Vagina (tissue), 2 donors: ENCODE measurements around the gene TGM5. TPM values are rescaled to one million over a fixed set of nuclear protein-coding genes. Genes with fewer than 3 reads are reported as not detected.
"Not testable (repeated sequence)": the region's sequence is repeated elsewhere in the genome, so short reads cannot be mapped to it uniquely, and the experiment has no call there.

Experiments
- DNase-seq, 2 donors: peaks; one replicate each; pipeline ENCODE4 v3.0.0-alpha.2; 2017; ENCODE audit errors: extremely low spot score in 2 of 2
- H3K27ac ChIP-seq: fragments of 200-600 bp; sonication (generic); one replicate; pipeline ENCODE4 v1.5.1; 2019
- H3K27me3 ChIP-seq: fragments of 200-600 bp; sonication (generic); one replicate; pipeline ENCODE4 v1.5.1; 2019
- H3K36me3 ChIP-seq, 2 donors: fragments of 200-600 bp; sonication (generic); one replicate each; pipeline ENCODE4 v1.5.1; 2017 to 2019
- H3K4me1 ChIP-seq: fragments of 200-600 bp; sonication (generic); one replicate; pipeline ENCODE4 v1.5.1; 2019
- H3K4me3 ChIP-seq, 2 donors: fragments of 200-600 bp; sonication (generic); 1 replicate in 1 of 2; 2 replicates in 1 of 2; pipeline ENCODE4 v1.5.1; 2016 to 2019
- H3K9me3 ChIP-seq: fragments of 200-600 bp; sonication (generic); one replicate; pipeline ENCODE4 v1.5.1; 2019
- CTCF ChIP-seq, 3 experiments: fragments of 450-650 bp in 2 of 3; fragments of 200-600 bp in 1 of 3; sonication (generic) in 1 of 3; IDR thresholded peaks; one replicate each; pipeline ENCODE4 v1.5.1; 2017 to 2019; ENCODE audit warnings: antibody characterized with exemption in 3 of 3, mild to moderate bottlenecking in 2 of 3, moderate library complexity in 2 of 3
- POLR2A ChIP-seq, 2 donors: fragments of 450-650 bp; IDR thresholded peaks; one replicate each; pipeline ENCODE4 v1.6.1; 2017; ENCODE audit warnings: antibody characterized with exemption in 2 of 2, mild to moderate bottlenecking in 2 of 2, moderate library complexity in 2 of 2
- POLR2AphosphoS5 ChIP-seq, 2 donors: sonication (generic); formaldehyde crosslinking; IDR thresholded peaks; one replicate each; pipeline ENCODE4 v1.9.0; 2017; ENCODE audit warnings: antibody characterized with exemption in 2 of 2, mild to moderate bottlenecking in 2 of 2, low read depth in 1 of 2; ENCODE audit not compliant: insufficient read depth in 1 of 2
- intact Hi-C: fragments of 100-400 bp; cut with DNase I; formaldehyde crosslinking; loops from one replicate; pipeline ENCODE4 v1.15.1; 2023
- total RNA-seq: library from RNA; depleted of rRNA; stranded (reverse); fragments of >200 nt; gene quantifications from one replicate; pipeline ENCODE4 v1.2.3, GENCODE V29; 2016

TGM5 gene
- total RNA-seq, 1 donor from 2014 or later: 8.3 TPM

GRCh38 chr15:43299411-43299810 lies 32.7 kb upstream of the TGM5 start:
- Histone ChIP-seq H3K9me3 (no peaks in the 10 kb centered on the region), H3K27me3 (no peaks in the 10 kb centered on the region)
- intact Hi-C loops: no loop called here

GRCh38 chr15:43294091-43294706 lies 27.5 kb upstream of the TGM5 start:
- no peak for DNase-seq
- H3K36me3 ChIP-seq: no peaks in the 10 kb centered on the region
- H3K4me1 ChIP-seq: peaks cover 5% of the 10 kb centered on the region
- H3K9me3 ChIP-seq: no peaks in the 10 kb centered on the region
- no peak overlapping the region for H3K4me3 ChIP-seq
- no peak for TF ChIP-seq POLR2AphosphoS5 (IDR thresholded peaks at IDR 0.05; ENCODE audit: insufficient read depth in 1 of 2, low read depth in 1 of 2)
- TF ChIP-seq CTCF (IDR thresholded peaks at IDR 0.05): no peak
- no peak for TF ChIP-seq POLR2A (IDR thresholded peaks at IDR 0.05)
- intact Hi-C loops: no loop called here
- no peak overlapping the region for H3K27ac ChIP-seq
- H3K27me3 ChIP-seq: no peaks in the 10 kb centered on the region

More at GRCh38 chr15:43299411-43299810, 32.7 kb upstream of the TGM5 start:
- Histone ChIP-seq H3K36me3 (no peaks in the 10 kb centered on the region), H3K4me1 (no peaks in the 10 kb centered on the region), H3K27ac (no peak overlapping the region), H3K4me3 (no peak overlapping the region)
- no peak for DNase-seq
- TF ChIP-seq POLR2AphosphoS5 (IDR thresholded peaks at IDR 0.05; ENCODE audit: insufficient read depth in 1 of 2, low read depth in 1 of 2) (no peak), CTCF (IDR thresholded peaks at IDR 0.05) (no peak), POLR2A (IDR thresholded peaks at IDR 0.05) (no peak)

- peaks cover 5% of the 10 kb centered on the region for H3K4me1 ChIP-seq
- TF ChIP-seq CTCF (IDR thresholded peaks at IDR 0.05) (no peak), POLR2A (IDR thresholded peaks at IDR 0.05) (no peak), POLR2AphosphoS5 (IDR thresholded peaks at IDR 0.05; ENCODE audit: insufficient read depth in 1 of 2, low read depth in 1 of 2) (no peak)
- H3K27ac ChIP-seq: no peak overlapping the region
- no peaks in the 10 kb centered on the region for H3K27me3 ChIP-seq
- H3K9me3 ChIP-seq: no peaks in the 10 kb centered on the region
- intact Hi-C loops: loop anchor here (2.0 kb wide), 1 partner anchor 15 kb away; no protein-coding TSS in a partner anchor
- H3K4me3 ChIP-seq: no peak overlapping the region
- DNase-seq: no peak
- H3K36me3 ChIP-seq: no peaks in the 10 kb centered on the region
Observed at GRCh38 chr15:43293432-43293831, 26.7 kb upstream of the TGM5 start.

- intact Hi-C loops: loop anchor here (2.0 kb wide), 1 partner anchor 16 kb away; no protein-coding TSS in a partner anchor
- H3K27me3 ChIP-seq: no peaks in the 10 kb centered on the region
Observed at GRCh38 chr15:43292375-43293078, 25.8 kb upstream of the TGM5 start.

GRCh38 chr15:43289656-43290055 lies 22.9 kb upstream of the TGM5 start:
- not testable (repeated sequence) for H3K27ac ChIP-seq, H3K36me3 ChIP-seq, DNase-seq, H3K4me3 ChIP-seq, H3K27me3 ChIP-seq, H3K9me3 ChIP-seq, H3K4me1 ChIP-seq
- intact Hi-C loops: loop anchor here (5.0 kb wide), 2 partner anchors 62 to 377 kb away; no protein-coding TSS in a partner anchor

More at GRCh38 chr15:43292375-43293078, 25.8 kb upstream of the TGM5 start:
- no peak for DNase-seq
- Histone ChIP-seq H3K36me3 (no peaks in the 10 kb centered on the region), H3K4me1 (peaks cover 5% of the 10 kb centered on the region), H3K27ac (no peak overlapping the region), H3K4me3 (no peak overlapping the region), H3K9me3 (no peaks in the 10 kb centered on the region)
- TF ChIP-seq POLR2A (IDR thresholded peaks at IDR 0.05) (no peak), CTCF (IDR thresholded peaks at IDR 0.05) (no peak), POLR2AphosphoS5 (IDR thresholded peaks at IDR 0.05; ENCODE audit: insufficient read depth in 1 of 2, low read depth in 1 of 2) (no peak)
